ENCODE results near the gene SLC39A7. TPM values are rescaled to one million over a fixed set of nuclear protein-coding genes. Genes with fewer than 3 reads are reported as not detected.

The SLC39A7 gene
- total and polyA plus RNA-seq, 2 of the 13 experiments (the other 11 are each of a cell fraction or from before 2014, with no cell fraction given): 142 to 229 TPM

GRCh38 chr6:33197431-33198048, 3.1 kb upstream of the SLC39A7 start:
- intact Hi-C loops (cut with micrococcal nuclease; ENCODE audit: unreplicated experiment) (loop anchor here (1.0 to 5.0 kb wide), 3 partner anchors 36 to 225 kb away; partner anchors contain the start of gene KIFC1), in situ Hi-C loops (cut with HindIII; ENCODE audit: extremely low pct_ligation_motif_present, low pct_unique_long_range_greater_than_20kb) (no loop called here)
- WGBS (ENCODE audit: low lambda C conversion rate): 14% methylated on average over 5 of the region's 12 CpGs
- Histone ChIP-seq H3K79me2 (ENCODE audit: insufficient read depth, low read length) (peaks cover 25% of the 10 kb centered on the region), H4K20me1 (ENCODE audit: insufficient read depth, low read length) (peaks cover 19% of the 10 kb centered on the region), H3K27me3 (ENCODE audit: control insufficient read depth in 1 of 2, insufficient read depth in 2 of 2, low read length in 2 of 2) (peaks cover 0 to 4% of the 10 kb centered on the region in 2 experiments; a peak in 1 of 5 replicates), H3K27ac (ENCODE audit: extremely low read length, insufficient read depth, low read length) (peak overlapping the region; percentile 99), H3K9ac (ENCODE audit: insufficient read depth, low read depth, low read length) (peak overlapping the region; percentile 45), H3K36me3 (replicated peaks in 1 of 2; ENCODE audit: control insufficient read depth in 1 of 2, insufficient read depth in 2 of 2, low read length in 2 of 2) (peaks cover 24 to 41% of the 10 kb centered on the region in 2 experiments), H3K4me3 (replicated peaks in 1 of 3; ENCODE audit: insufficient read depth in 1 of 3, low read depth in 2 of 3, low read length in 3 of 3) (peak overlapping the region; percentile 23 to 93 (median 25); a peak in 5 of 6 replicates), H3K4me2 (ENCODE audit: low read depth, low read length) (peak overlapping the region; percentile 98), H3K9me3 (ENCODE audit: low read length) (no peaks in the 10 kb centered on the region), H2AFZ (ENCODE audit: low read length) (no peak overlapping the region), H3K4me1 (ENCODE audit: insufficient read depth, low read length) (peaks cover 40% of the 10 kb centered on the region)
- CTCF ChIA-PET (ENCODE audit: low intra/inter-chr PET ratio, low total read pairs): interaction anchor here (0.6 to 1.7 kb wide), 3 partner anchors 16 to 51 kb away, joined by 3 to 11 read pairs (median 5); no protein-coding TSS in a partner anchor
- POLR2A ChIA-PET: interaction anchor here (1.0 to 4.1 kb wide), 11 partner anchors 8 to 227 kb away, joined by 3 to 69 read pairs (median 12); partner anchors contain the start of genes BRD2, RGL2, RING1 and RPS18
- ATAC-seq: peak; percentile 65
- DNase-seq (ENCODE audit: low spot score): peak; percentile 80
- BruUV-seq (replicated peaks): no TSS peak
- peak; percentile 79 for FAIRE-seq
- TF ChIP-seq TFAP4 (IDR thresholded peaks at IDR 0.05; ENCODE audit: borderline replicate concordance, low read depth) (peak; percentile 52; the same call in 1 of the 2 replicates), MXD4 (CRISPR knock-in tag; IDR thresholded peaks at IDR 0.05) (0 out of 2 replicates have a peak, but pooled peaks have one; percentile 25), ZNF782 (CRISPR knock-in tag; IDR thresholded peaks at IDR 0.05; ENCODE audit: borderline replicate concordance) (0 out of 2 replicates have a peak, but pooled peaks have one; percentile 37), ZNF503 (CRISPR knock-in tag; IDR thresholded peaks at IDR 0.05) (no peak), SOX6 (IDR thresholded peaks at IDR 0.05) (no peak), SOX6 (CRISPR knock-in tag; IDR thresholded peaks at IDR 0.05) (peak; percentile 17; the same call in 1 of the 2 replicates), XRCC5 (optimal IDR thresholded peaks at IDR 0.05; ENCODE audit: low read length) (peak; percentile 75), ATF6 (CRISPR knock-in tag; conservative IDR thresholded peaks at IDR 0.05) (no peak), ARID5B (CRISPR knock-in tag; IDR thresholded peaks at IDR 0.05) (0 out of 2 replicates have a peak, but pooled peaks have one; percentile 46), ZNF143 (CRISPR knock-in tag; IDR thresholded peaks at IDR 0.05) (peak; percentile 11; the same call in 1 of the 2 replicates), RORA (CRISPR knock-in tag; IDR thresholded peaks at IDR 0.05) (no peak), ZBTB25 (CRISPR knock-in tag; IDR thresholded peaks at IDR 0.05) (peak; percentile 71; the same call in 1 of the 2 replicates)
